Esophagus squamous epithelium (tissue), 5 donors: Measurements from ENCODE around the gene GNG14. TPM values are rescaled to one million over a fixed set of nuclear protein-coding genes. Genes with fewer than 3 reads are reported as not detected.

ENCODE experiments used
- DNase-seq: peaks from one replicate; lab custom pipeline; 2025; lab: John Stamatoyannopoulos, UW
- H3K27ac ChIP-seq, 4 donors: fragments of 200-600 bp; sonication (generic); one replicate each; pipeline ENCODE4 v1.5.1; 2016 to 2019; ENCODE audit warnings: mild to moderate bottlenecking in 1 of 4
- H3K27me3 ChIP-seq, 4 donors: fragments of 200-600 bp; sonication (generic); 1 replicate in 3 of 4; 2 replicates in 1 of 4; pipeline versions ENCODE4 v1.5.1 to v1.6.0; 2017 to 2021; ENCODE audit warnings: antibody characterized with exemption in 1 of 4
- H3K36me3 ChIP-seq, 3 donors: fragments of 200-600 bp; sonication (generic); one replicate each; pipeline ENCODE4 v1.5.1; 2016 to 2019
- H3K4me1 ChIP-seq, 3 donors: fragments of 200-600 bp; sonication (generic); one replicate each; pipeline ENCODE4 v1.5.1; 2017 to 2019
- H3K4me3 ChIP-seq, 4 donors: fragments of 200-600 bp; sonication (generic); 1 replicate in 3 of 4; 2 replicates in 1 of 4; pipeline ENCODE4 v1.5.1; 2016 to 2019; ENCODE audit warnings: mild to moderate bottlenecking in 2 of 4, moderate library complexity in 1 of 4
- H3K9me3 ChIP-seq, 3 donors: fragments of 200-600 bp; sonication (generic); one replicate each; pipeline ENCODE4 v1.5.1; 2016 to 2019
- POLR2A ChIP-seq, 4 donors: fragments of 450-650 bp; IDR thresholded peaks; one replicate each; pipeline ENCODE4 v1.6.1; 2017; ENCODE audit warnings: antibody characterized with exemption in 4 of 4, mild to moderate bottlenecking in 4 of 4, moderate library complexity in 3 of 4
- WGBS, 2 donors: methylation state at CpG; one replicate each; pipeline ENCODE4 v1.1.5; 2018; 5-methylcytosine and 5-hydroxymethylcytosine counted together
- intact Hi-C: fragments of 100-400 bp; cut with DNase I; formaldehyde crosslinking; loops from one replicate; pipeline ENCODE4 v1.15.0; 2022
- total RNA-seq, 4 donors: library from RNA; depleted of rRNA; stranded (reverse); fragments of >200 nt; gene quantifications; one replicate each; pipeline ENCODE4 v1.1.0, GENCODE V29; 2016
- TF ChIP-seq, protein P1 (sequence below), 6 experiments: fragments of 450-650 bp in 4 of 6; fragments of 200-600 bp in 2 of 6; sonication (generic) in 2 of 6; IDR thresholded peaks; one replicate each; pipeline ENCODE4 v1.5.1; 2016 to 2019; ENCODE audit warnings: antibody characterized with exemption in 6 of 6, mild to moderate bottlenecking in 4 of 6, moderate library complexity in 4 of 6
- donor health status: DM: yes; HTN: yes; CAD: no.

The GNG14 gene
- total RNA-seq, 4 donors from 2014 or later: not detected

DNA sequence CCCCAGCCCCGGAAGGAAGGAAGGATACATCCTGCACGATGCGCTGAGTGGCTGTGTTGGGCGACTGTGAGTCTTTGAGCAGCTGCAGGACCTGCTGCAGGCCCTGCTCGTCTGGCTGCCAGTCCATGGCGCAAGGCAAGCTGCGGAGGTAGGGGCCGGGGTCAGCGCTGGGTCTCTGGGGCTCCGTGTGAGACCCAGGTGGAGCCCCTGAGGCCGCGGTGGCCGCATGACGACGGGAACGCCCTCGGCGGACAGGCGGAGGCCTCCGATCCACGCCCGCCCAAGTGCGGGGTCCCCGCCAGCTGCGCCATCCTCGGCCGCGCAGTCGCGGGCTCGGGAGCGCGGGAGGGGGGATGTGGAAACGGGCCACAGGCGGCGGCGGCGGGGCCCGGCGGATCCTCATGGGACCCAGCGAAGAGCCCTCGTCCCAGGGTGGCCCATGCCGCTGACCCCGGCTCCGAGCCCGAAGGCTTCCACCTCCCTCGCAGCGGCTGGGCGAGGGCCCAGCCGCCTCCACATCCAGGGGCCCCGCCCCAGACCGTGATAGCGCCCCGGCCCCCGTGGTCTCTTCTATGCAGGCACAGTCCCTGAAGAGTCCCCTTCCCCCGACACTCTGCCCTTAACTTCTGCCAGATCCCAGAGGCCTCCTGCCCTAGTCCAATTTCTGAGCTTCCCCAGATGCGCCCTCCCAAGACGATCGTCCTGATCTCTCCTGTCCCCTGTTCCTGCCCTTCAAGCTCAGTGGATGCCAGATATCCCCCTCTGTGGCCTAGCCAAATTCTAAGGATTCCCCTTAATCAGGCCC, 33.3 kb downstream of the GNG14 start:
- 0 to 1% methylated on average over 5 to 21 of the region's 59 CpGs for WGBS, 2 donors
- H3K27me3 ChIP-seq: no peaks in the 10 kb centered on the region
- TF ChIP-seq, protein P1, sequence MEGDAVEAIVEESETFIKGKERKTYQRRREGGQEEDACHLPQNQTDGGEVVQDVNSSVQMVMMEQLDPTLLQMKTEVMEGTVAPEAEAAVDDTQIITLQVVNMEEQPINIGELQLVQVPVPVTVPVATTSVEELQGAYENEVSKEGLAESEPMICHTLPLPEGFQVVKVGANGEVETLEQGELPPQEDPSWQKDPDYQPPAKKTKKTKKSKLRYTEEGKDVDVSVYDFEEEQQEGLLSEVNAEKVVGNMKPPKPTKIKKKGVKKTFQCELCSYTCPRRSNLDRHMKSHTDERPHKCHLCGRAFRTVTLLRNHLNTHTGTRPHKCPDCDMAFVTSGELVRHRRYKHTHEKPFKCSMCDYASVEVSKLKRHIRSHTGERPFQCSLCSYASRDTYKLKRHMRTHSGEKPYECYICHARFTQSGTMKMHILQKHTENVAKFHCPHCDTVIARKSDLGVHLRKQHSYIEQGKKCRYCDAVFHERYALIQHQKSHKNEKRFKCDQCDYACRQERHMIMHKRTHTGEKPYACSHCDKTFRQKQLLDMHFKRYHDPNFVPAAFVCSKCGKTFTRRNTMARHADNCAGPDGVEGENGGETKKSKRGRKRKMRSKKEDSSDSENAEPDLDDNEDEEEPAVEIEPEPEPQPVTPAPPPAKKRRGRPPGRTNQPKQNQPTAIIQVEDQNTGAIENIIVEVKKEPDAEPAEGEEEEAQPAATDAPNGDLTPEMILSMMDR (IDR thresholded peaks at IDR 0.05): no peak
- no peak for TF ChIP-seq POLR2A (IDR thresholded peaks at IDR 0.05)
- H3K27ac ChIP-seq: peak overlapping the region; percentile 93 to 98 (median 97)
- peak overlapping the region; percentile 81 to 91 (median 86) for H3K4me3 ChIP-seq
- no peaks in the 10 kb centered on the region for H3K9me3 ChIP-seq
- DNase-seq: no peak
- intact Hi-C loops: no loop called here
- H3K36me3 ChIP-seq: peaks cover 1 to 36% (median 11%) of the 10 kb centered on the region in 3 donors
- peaks cover 15 to 71% (median 22%) of the 10 kb centered on the region in 3 donors for H3K4me1 ChIP-seq

DNA sequence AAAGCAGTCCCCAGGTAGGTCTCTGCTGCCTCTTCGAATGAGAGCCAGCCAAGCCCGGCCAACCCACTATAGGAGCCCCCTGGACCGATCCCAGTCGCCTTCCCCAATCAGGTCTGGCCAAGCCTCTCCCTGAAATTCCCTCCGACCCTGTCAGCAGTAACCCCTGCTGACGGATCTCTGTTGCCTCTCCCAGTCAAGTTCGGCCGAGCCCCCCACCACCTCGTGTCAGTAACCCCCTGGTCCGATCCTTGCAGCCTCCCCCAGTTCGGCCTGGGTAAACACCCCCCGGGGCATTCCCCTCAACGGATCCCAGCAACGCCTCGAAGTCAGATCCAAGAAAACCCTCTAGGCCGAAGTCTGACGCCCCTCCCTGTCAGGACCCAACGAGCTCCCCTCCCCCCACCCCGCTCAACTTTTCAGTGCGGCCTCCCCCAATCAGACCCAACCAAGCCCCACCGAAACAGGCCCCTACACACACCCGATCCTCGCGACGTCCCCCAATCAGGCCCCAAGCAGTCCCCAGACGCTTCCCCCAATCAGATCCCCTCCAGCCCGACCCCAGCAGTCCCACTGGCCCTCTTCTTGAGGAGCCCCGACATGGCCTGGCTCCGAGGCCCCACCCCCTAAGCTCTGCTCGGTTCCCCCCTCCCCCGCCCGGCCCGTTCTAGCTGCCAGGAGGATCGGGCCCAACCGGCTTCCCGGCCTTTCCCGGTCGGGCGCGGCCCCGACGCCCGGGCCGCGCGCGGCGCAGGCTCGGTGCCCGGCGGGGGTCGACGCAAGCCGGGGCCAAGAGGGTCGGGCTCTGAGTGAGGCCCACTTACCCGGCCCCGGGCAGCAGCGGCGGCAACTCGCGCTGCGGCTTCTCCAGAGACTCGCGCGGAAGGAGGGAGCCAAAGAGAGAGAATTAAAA, 34.1 kb downstream of the GNG14 start:
- intact Hi-C loops: no loop called here
- DNase-seq: no peak
- H3K27ac ChIP-seq: peak overlapping the region; percentile 93 to 98 (median 97)
- peaks cover 15 to 66% (median 22%) of the 10 kb centered on the region in 3 donors for H3K4me1 ChIP-seq
- peaks cover 0 to 27% (median 9%) of the 10 kb centered on the region in 3 donors for H3K36me3 ChIP-seq
- H3K9me3 ChIP-seq: no peaks in the 10 kb centered on the region
- H3K4me3 ChIP-seq: peak overlapping the region; percentile 81 to 91 (median 86)
- 0% methylated on average over 7 to 15 of the region's 65 CpGs for WGBS, 2 donors
- TF ChIP-seq, protein P1 (IDR thresholded peaks at IDR 0.05): no peak
- no peak for TF ChIP-seq POLR2A (IDR thresholded peaks at IDR 0.05)
- H3K27me3 ChIP-seq: no peaks in the 10 kb centered on the region

DNA sequence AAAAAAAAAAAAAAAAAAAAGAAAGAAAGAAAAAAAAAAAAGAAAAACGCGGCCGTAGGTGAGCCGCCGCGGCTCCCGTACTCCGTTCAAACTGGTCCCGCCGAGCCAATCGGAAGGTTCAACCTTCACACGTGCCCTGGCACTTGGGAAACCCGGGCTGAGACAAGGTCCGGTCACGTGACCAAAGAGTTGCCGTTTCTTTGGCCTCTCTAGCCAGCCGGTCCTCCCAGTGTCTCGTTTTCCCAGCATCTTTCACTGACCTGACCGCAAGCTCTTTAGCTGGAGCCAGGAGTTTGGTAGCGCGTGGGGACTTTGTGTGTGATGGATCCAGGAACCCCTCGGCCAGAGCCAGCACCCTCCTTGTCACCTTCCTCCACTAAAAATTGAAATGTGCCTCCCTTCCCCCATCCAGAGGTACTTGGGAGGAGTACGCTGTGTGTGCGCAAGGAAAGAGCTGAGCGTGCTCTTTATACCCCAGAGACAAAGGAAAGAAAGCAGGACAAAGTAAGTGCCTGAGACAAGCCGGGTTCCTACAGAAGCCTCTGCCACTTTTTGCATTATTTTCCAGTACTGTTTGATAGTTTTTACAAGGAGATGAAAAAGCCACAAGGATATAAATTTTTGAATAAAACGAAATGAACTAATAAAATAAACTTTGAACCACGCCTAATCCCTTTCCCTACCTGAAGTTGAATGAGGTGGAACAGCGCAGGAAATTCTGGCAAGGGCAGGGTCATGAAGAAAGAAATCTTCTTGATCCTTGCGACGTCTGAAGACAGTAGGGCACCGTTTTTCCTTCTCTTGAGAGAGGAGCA, 35.0 kb downstream of the GNG14 start:
- peak overlapping the region; percentile 93 to 98 (median 97) for H3K27ac ChIP-seq
- H3K9me3 ChIP-seq: no peaks in the 10 kb centered on the region
- TF ChIP-seq, protein P1 (IDR thresholded peaks at IDR 0.05): peak in 1 of 6 experiments; percentile 11
- peak in 3 of 4 donors; percentile 23 to 44 (median 39) for TF ChIP-seq POLR2A (IDR thresholded peaks at IDR 0.05)
- no peaks in the 10 kb centered on the region for H3K27me3 ChIP-seq
- peak; percentile 84 for DNase-seq
- WGBS, 2 donors: 1% methylated on average over 27 of the region's 32 CpGs
- H3K4me1 ChIP-seq: peaks cover 15 to 59% (median 22%) of the 10 kb centered on the region in 3 donors
- H3K36me3 ChIP-seq: peaks cover 0 to 24% (median 4%) of the 10 kb centered on the region in 3 donors
- intact Hi-C loops: no loop called here
- H3K4me3 ChIP-seq: peak overlapping the region; percentile 81 to 91 (median 86)

DNA sequence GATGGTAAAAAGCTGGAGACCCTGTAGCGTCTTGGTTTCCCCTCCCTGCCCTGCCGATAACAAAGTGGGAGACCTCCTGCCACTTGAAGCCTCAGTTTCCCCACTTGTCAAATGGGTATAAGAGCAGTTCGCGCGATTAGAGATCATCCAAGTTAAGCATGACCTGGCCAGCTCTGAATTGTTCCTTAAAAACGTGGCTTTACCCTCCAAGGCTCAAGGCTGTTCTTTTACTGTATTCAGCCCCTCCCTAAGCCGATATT, 35.5 kb downstream of the GNG14 start:
- WGBS, 2 donors: 2 to 10% methylated on average over 3 to 6 of the region's 7 CpGs
- intact Hi-C loops: no loop called here
- peaks cover 15 to 53% (median 22%) of the 10 kb centered on the region in 3 donors for H3K4me1 ChIP-seq
- no peak for TF ChIP-seq POLR2A (IDR thresholded peaks at IDR 0.05)
- TF ChIP-seq, protein P1 (IDR thresholded peaks at IDR 0.05): no peak
- H3K36me3 ChIP-seq: peaks cover 0 to 24% (median 5%) of the 10 kb centered on the region in 3 donors
- DNase-seq: no peak
- no peaks in the 10 kb centered on the region for H3K27me3 ChIP-seq
- H3K27ac ChIP-seq: peak overlapping the region; percentile 93 to 98 (median 97)
- H3K9me3 ChIP-seq: no peaks in the 10 kb centered on the region
- H3K4me3 ChIP-seq: peak overlapping the region; percentile 81 to 91 (median 86)
